IMR-90 (cell line): ENCODE data around the gene HAS3. TPM values are rescaled to one million over a fixed set of nuclear protein-coding genes. Genes with fewer than 3 reads are reported as not detected.

Experiments
- ATAC-seq: fragments of 200-7000 bp; cut with Tn5 transposase; 2 replicates; pipeline ENCODE4 v1.9.1; 2020; ENCODE audit warnings: low read depth, mild to moderate bottlenecking, moderate library complexity
- BruUV-seq: library from RNA; stranded (reverse); fragments of 400-500 nt; replicated peaks from 2 replicates; lab custom pipeline; 2021; lab: Mats Ljungman, UMichigan
- CTCF ChIA-PET: fragments of 300-600 bp; formaldehyde crosslinking; extraction: SDS; loops from one replicate; lab custom pipeline; 2021; ENCODE audit warnings: antibody characterized with exemption; lab: Yijun Ruan, JAX
- POLR2A ChIA-PET: fragments of 300-600 bp; sonication (Branson Sonifier 250); formaldehyde crosslinking; loops from one replicate; lab custom pipeline; 2022; ENCODE audit warnings: antibody characterized with exemption; ENCODE audit not compliant: unreplicated experiment; lab: Charles Lee
- DNase-seq: peaks from one replicate; pipeline ENCODE4 v3.0.0; 2013
- H2AFZ ChIP-seq: replicated peaks from 2 replicates; pipeline ENCODE3; 2013; ENCODE audit warnings: low read length, mild to moderate bottlenecking; ENCODE audit not compliant: poor library complexity
- H2AK5ac ChIP-seq: 2 replicates; pipeline ENCODE4 v1.6.1; 2013; ENCODE audit warnings: low read depth, low read length, inconsistent platforms
- H2AK9ac ChIP-seq: replicated peaks from 2 replicates; pipeline ENCODE3; 2013; ENCODE audit warnings: mild to moderate bottlenecking, low read depth, low read length, moderate library complexity; ENCODE audit not compliant: poor library complexity
- H2BK120ac ChIP-seq: 2 replicates; pipeline ENCODE4 v1.6.1; 2013; ENCODE audit warnings: low read depth, low read length, inconsistent platforms
- H2BK15ac ChIP-seq: 3 replicates; pipeline ENCODE4 v1.6.1; 2013; ENCODE audit warnings: low read depth, low read length, inconsistent platforms
- H2BK20ac ChIP-seq: 2 replicates; pipeline ENCODE4 v1.6.1; 2013; ENCODE audit warnings: low read depth, mild to moderate bottlenecking, inconsistent platforms, low read length, moderate library complexity
- H2BK5ac ChIP-seq: 2 replicates; pipeline ENCODE4 v1.6.1; 2013; ENCODE audit warnings: mild to moderate bottlenecking, low read depth, low read length, inconsistent platforms; ENCODE audit not compliant: poor library complexity, severe bottlenecking
- H3K14ac ChIP-seq: replicated peaks from 2 replicates; pipeline ENCODE4 v1.6.1; 2013; ENCODE audit warnings: low read depth, low read length, inconsistent platforms
- H3K18ac ChIP-seq: 2 replicates; pipeline ENCODE4 v1.6.1; 2013; ENCODE audit warnings: low read depth, low read length, control low read depth
- H3K23ac ChIP-seq: 2 replicates; pipeline ENCODE4 v1.6.1; 2013; ENCODE audit warnings: low read depth, low read length, inconsistent platforms
- H3K27ac ChIP-seq: 2 replicates; pipeline ENCODE4 v1.5.1; 2013; ENCODE audit warnings: mild to moderate bottlenecking, control low read depth, low read length; ENCODE audit not compliant: insufficient read depth
- H3K27me3 ChIP-seq: 2 replicates; pipeline ENCODE4 v1.6.1; 2013; ENCODE audit warnings: low read length; ENCODE audit not compliant: control insufficient read depth, insufficient read depth
- H3K36me3 ChIP-seq: 2 replicates; pipeline ENCODE4 v1.6.1; 2013; ENCODE audit warnings: low read length, mixed read lengths; ENCODE audit not compliant: control insufficient read depth, insufficient read depth
- H3K4ac ChIP-seq: 2 replicates; pipeline ENCODE4 v1.6.1; 2013; ENCODE audit warnings: low read depth, low read length, inconsistent platforms
- H3K4me1 ChIP-seq: 2 replicates; pipeline ENCODE4 v1.6.1; 2013; ENCODE audit warnings: low read length, mixed read lengths; ENCODE audit not compliant: control insufficient read depth, insufficient read depth
- H3K4me2 ChIP-seq: 2 replicates; pipeline ENCODE4 v1.6.1; 2013; ENCODE audit warnings: low read depth, mild to moderate bottlenecking, control low read depth, low read length, moderate library complexity
- H3K4me3 ChIP-seq: 2 replicates; pipeline ENCODE4 v1.5.1; 2013; ENCODE audit warnings: low read depth, mild to moderate bottlenecking, control low read depth, low read length, moderate library complexity; ENCODE audit not compliant: insufficient read depth
- H3K56ac ChIP-seq: 2 replicates; pipeline ENCODE4 v1.6.1; 2013; ENCODE audit warnings: low read length, inconsistent platforms; ENCODE audit not compliant: insufficient read depth; ENCODE audit errors: extremely low read depth
- H3K79me1 ChIP-seq, 2 experiments: 2 replicates each; pipeline ENCODE4 v1.6.1; 2013; ENCODE audit warnings: low read length in 2 of 2, inconsistent platforms in 1 of 2, low read depth in 1 of 2
- H3K9ac ChIP-seq: 2 replicates; pipeline ENCODE4 v1.6.1; 2013; ENCODE audit warnings: low read depth, low read length, control low read depth
- H3K9me1 ChIP-seq: 2 replicates; pipeline ENCODE4 v1.6.1; 2013; ENCODE audit warnings: low read length, inconsistent platforms; ENCODE audit not compliant: insufficient read depth
- H3K9me3 ChIP-seq: 2 replicates; pipeline ENCODE4 v1.6.1; 2013; ENCODE audit warnings: low read length; ENCODE audit not compliant: control insufficient read depth, insufficient read depth
- H4K20me1 ChIP-seq: 2 replicates; pipeline ENCODE4 v1.6.1; 2013; ENCODE audit warnings: low read length, inconsistent platforms; ENCODE audit not compliant: insufficient read depth
- H4K5ac ChIP-seq: 2 replicates; pipeline ENCODE4 v1.6.1; 2013; ENCODE audit warnings: mild to moderate bottlenecking, low read depth, low read length, control low read depth
- H4K8ac ChIP-seq, 2 experiments: 2 replicates each; pipeline ENCODE4 v1.6.1; 2013; ENCODE audit warnings: low read depth in 2 of 2, low read length in 2 of 2, control low read depth in 1 of 2, inconsistent platforms in 1 of 2
- H4K91ac ChIP-seq: 2 replicates; pipeline ENCODE4 v1.6.1; 2013; ENCODE audit warnings: low read depth, low read length, inconsistent platforms; ENCODE audit not compliant: insufficient read depth
- BHLHE40 ChIP-seq: fragments of 150-350 bp; IDR thresholded peaks from 2 replicates; pipeline ENCODE4 v1.6.1; 2016; ENCODE audit warnings: mild to moderate bottlenecking, low read depth, low read length
- CEBPB ChIP-seq: IDR thresholded peaks from 2 replicates; pipeline ENCODE4 v1.6.1; 2012; ENCODE audit warnings: low read depth, low read length, improper control_type of control experiment
- CHD1 ChIP-seq: IDR thresholded peaks from 2 replicates; pipeline ENCODE4 v1.6.1; 2012; ENCODE audit warnings: low read depth, low read length, improper control_type of control experiment
- FOS ChIP-seq: fragments of 150-350 bp; IDR thresholded peaks from 2 replicates; pipeline ENCODE4 v1.6.1; 2016; ENCODE audit warnings: low read depth, low read length
- MAFK ChIP-seq: IDR thresholded peaks from 2 replicates; pipeline ENCODE4 v1.6.1; 2012; ENCODE audit warnings: low read depth, low read length, improper control_type of control experiment
- MAZ ChIP-seq: IDR thresholded peaks from 2 replicates; pipeline ENCODE4 v1.6.1; 2012; ENCODE audit warnings: low read depth, mild to moderate bottlenecking, low read length, improper control_type of control experiment, moderate library complexity, borderline replicate concordance
- MXI1 ChIP-seq: IDR thresholded peaks from 2 replicates; pipeline ENCODE4 v1.6.1; 2012; ENCODE audit warnings: low read depth, mild to moderate bottlenecking, low read length, moderate library complexity, borderline replicate concordance
- NFE2L2 ChIP-seq: fragments of 150-350 bp; IDR thresholded peaks from 2 replicates; pipeline ENCODE4 v1.6.1; 2016; ENCODE audit warnings: low read depth, mild to moderate bottlenecking, low read length
- POLR2A ChIP-seq: IDR thresholded peaks from 2 replicates; pipeline ENCODE4 v1.6.1; 2012; ENCODE audit warnings: mild to moderate bottlenecking, low read depth, low read length
- RAD21 ChIP-seq: IDR thresholded peaks from 2 replicates; pipeline ENCODE4 v1.6.1; 2012; ENCODE audit warnings: low read length, improper control_type of control experiment
- RCOR1 ChIP-seq: IDR thresholded peaks from 2 replicates; pipeline ENCODE4 v1.6.1; 2012; ENCODE audit warnings: mild to moderate bottlenecking, low read length, improper control_type of control experiment; ENCODE audit not compliant: insufficient replicate concordance
- RFX5 ChIP-seq: IDR thresholded peaks from 2 replicates; pipeline ENCODE4 v1.8.0; 2012; ENCODE audit warnings: low read depth, mild to moderate bottlenecking, low read length, moderate library complexity
- SMC3 ChIP-seq: fragments of 150-350 bp; IDR thresholded peaks from 2 replicates; pipeline ENCODE4 v1.6.1; 2016; ENCODE audit warnings: low read depth, mild to moderate bottlenecking, antibody characterized with exemption, low read length, moderate library complexity
- WGBS, 2 experiments: methylation state at CpG; one replicate each; pipeline versions ENCODE4 v1.1.5 to v1.1.7; 2013; ENCODE audit warnings: missing lambda C conversion rate in 2 of 2; ENCODE audit not compliant: insufficient read length in 1 of 2; ENCODE audit errors: extremely low coverage in 2 of 2; 5-methylcytosine and 5-hydroxymethylcytosine counted together
- dilution Hi-C: fragments of 300-500 bp; cut with HindIII; formaldehyde crosslinking; loops from one replicate; pipeline ENCODE4 v1.14.3; 2018; ENCODE audit warnings: low sequenced_read_pairs; ENCODE audit not compliant: unreplicated experiment
- in situ Hi-C: fragments of 300-500 bp; cut with MboI; formaldehyde crosslinking; loops from 3 replicates; pipeline ENCODE4 v1.14.3; 2019; ENCODE audit warnings: low sequenced_read_pairs, inconsistent platforms, mixed read lengths
- intact Hi-C: fragments of 100-400 bp; cut with micrococcal nuclease; formaldehyde crosslinking; loops from 2 replicates; pipeline ENCODE4 v1.10.0; 2022
- polyA plus RNA-seq, 3 experiments: library from polyadenylated mRNA; depleted of rRNA; stranded (reverse); fragments of >200 nt; gene quantifications; 2 replicates each; pipeline ENCODE4 v1.2.3, GENCODE V29; 2012; ENCODE audit warnings: low replicate concordance in 1 of 3
- total RNA-seq: library from RNA; depleted of rRNA; stranded (reverse); fragments of >200 nt; gene quantifications from 2 replicates; pipeline ENCODE4 v1.2.3, GENCODE V29; 2012
- TF ChIP-seq, protein P1 (sequence below): fragments of 150-350 bp; IDR thresholded peaks from 2 replicates; pipeline ENCODE4 v1.6.1; 2017; ENCODE audit warnings: mild to moderate bottlenecking, antibody characterized with exemption, low read length, low read depth
- TF ChIP-seq, protein P2 (sequence below): conservative IDR thresholded peaks from 2 replicates; pipeline ENCODE4 v1.5.1; 2012; ENCODE audit warnings: mild to moderate bottlenecking, low read depth, low read length, improper control_type of control experiment
- TF ChIP-seq, protein P3 (sequence below): fragments of 150-350 bp; IDR thresholded peaks from 2 replicates; pipeline ENCODE4 v1.6.1; 2016; ENCODE audit warnings: low read depth, mild to moderate bottlenecking, low read length, moderate library complexity, borderline replicate concordance

The HAS3 gene
- total and polyA plus RNA-seq, 2 of the 4 experiments (the other 2 are of a cell fraction) = 0.36 to 0.97 TPM

DNA sequence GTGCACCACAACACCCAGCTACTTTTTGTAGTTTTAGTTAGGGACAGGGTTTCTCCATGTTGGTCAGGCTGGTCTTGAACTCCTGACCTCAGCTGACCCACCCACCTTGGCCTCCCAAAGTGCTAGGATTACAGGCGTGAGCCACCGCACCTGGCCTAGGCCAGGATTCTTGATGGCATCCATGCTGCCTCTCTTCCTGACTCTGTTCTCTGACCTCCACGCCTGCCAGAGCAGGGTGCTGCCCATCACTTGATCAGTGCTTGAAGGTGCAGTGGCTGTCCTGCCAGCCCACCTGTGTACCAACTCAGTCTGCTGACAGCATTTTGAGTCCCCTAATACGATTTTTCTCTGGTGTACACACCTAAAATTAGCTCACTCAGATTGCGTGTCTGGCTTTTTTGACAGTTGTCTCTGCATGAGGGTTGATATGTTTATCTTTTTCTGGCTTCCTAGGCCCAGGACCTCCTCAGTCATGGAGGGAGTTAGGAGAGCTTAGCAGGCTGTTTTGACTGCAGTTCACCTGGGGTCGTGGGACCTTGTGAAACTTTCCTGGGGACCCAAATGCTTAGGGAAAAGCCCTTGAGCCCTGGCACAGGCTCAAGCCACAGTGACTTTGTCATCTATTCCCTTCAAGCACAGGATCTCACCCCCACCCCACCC lies 5.9 kb downstream of the HAS3 start:
- DNase-seq (no peak), ATAC-seq (no peak)
- Histone ChIP-seq H2BK120ac (no peak overlapping the region), H2BK5ac (no peak overlapping the region), H3K23ac (no peak overlapping the region), H3K79me1 (peaks cover 0 to 30% of the 10 kb centered on the region in 2 experiments; a peak in 2 of 4 replicates), H3K56ac (no peak overlapping the region), H3K27me3 (no peaks in the 10 kb centered on the region), H3K27ac (no peak overlapping the region), H3K4me3 (no peak overlapping the region), H3K4me2 (no peak overlapping the region), H3K9me3 (no peaks in the 10 kb centered on the region), H2AK9ac (no peak overlapping the region), H4K91ac (no peak overlapping the region), H2AFZ (no peak overlapping the region), H2AK5ac (no peak overlapping the region), H2BK20ac (no peak overlapping the region), H3K4me1 (no peaks in the 10 kb centered on the region), H3K9ac (no peak overlapping the region), H3K4ac (no peak overlapping the region), H4K20me1 (peaks cover 32% of the 10 kb centered on the region), H3K18ac (no peak overlapping the region), H4K8ac (no peak overlapping the region), H3K36me3 (peaks cover 25% of the 10 kb centered on the region), H4K5ac (no peak overlapping the region), H2BK15ac (no peak overlapping the region), H3K14ac (no peak overlapping the region), H3K9me1 (peaks cover 5% of the 10 kb centered on the region; the same call in 1 of the 2 replicates)
- WGBS, 2 experiments = 100% methylated on average over 1 of the region's 6 CpGs; no CpG with 5 or more reads in 1 of the 2 experiments
- TF ChIP-seq CEBPB = no peak
- TF ChIP-seq SMC3 = no peak
- TF ChIP-seq NFE2L2 = no peak
- no peak for TF ChIP-seq POLR2A
- TF ChIP-seq, protein P1, sequence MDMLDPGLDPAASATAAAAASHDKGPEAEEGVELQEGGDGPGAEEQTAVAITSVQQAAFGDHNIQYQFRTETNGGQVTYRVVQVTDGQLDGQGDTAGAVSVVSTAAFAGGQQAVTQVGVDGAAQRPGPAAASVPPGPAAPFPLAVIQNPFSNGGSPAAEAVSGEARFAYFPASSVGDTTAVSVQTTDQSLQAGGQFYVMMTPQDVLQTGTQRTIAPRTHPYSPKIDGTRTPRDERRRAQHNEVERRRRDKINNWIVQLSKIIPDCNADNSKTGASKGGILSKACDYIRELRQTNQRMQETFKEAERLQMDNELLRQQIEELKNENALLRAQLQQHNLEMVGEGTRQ = no peak
- TF ChIP-seq MXI1 = no peak
- no peak for TF ChIP-seq RAD21
- TF ChIP-seq FOS = no peak
- TF ChIP-seq RCOR1 = no peak
- TF ChIP-seq BHLHE40 = no peak
- no peak for TF ChIP-seq MAZ
- TF ChIP-seq RFX5 = no peak
- TF ChIP-seq MAFK = no peak
- TF ChIP-seq CHD1 = no peak
- TF ChIP-seq, protein P2, sequence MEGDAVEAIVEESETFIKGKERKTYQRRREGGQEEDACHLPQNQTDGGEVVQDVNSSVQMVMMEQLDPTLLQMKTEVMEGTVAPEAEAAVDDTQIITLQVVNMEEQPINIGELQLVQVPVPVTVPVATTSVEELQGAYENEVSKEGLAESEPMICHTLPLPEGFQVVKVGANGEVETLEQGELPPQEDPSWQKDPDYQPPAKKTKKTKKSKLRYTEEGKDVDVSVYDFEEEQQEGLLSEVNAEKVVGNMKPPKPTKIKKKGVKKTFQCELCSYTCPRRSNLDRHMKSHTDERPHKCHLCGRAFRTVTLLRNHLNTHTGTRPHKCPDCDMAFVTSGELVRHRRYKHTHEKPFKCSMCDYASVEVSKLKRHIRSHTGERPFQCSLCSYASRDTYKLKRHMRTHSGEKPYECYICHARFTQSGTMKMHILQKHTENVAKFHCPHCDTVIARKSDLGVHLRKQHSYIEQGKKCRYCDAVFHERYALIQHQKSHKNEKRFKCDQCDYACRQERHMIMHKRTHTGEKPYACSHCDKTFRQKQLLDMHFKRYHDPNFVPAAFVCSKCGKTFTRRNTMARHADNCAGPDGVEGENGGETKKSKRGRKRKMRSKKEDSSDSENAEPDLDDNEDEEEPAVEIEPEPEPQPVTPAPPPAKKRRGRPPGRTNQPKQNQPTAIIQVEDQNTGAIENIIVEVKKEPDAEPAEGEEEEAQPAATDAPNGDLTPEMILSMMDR = no peak
- TF ChIP-seq, protein P3, sequence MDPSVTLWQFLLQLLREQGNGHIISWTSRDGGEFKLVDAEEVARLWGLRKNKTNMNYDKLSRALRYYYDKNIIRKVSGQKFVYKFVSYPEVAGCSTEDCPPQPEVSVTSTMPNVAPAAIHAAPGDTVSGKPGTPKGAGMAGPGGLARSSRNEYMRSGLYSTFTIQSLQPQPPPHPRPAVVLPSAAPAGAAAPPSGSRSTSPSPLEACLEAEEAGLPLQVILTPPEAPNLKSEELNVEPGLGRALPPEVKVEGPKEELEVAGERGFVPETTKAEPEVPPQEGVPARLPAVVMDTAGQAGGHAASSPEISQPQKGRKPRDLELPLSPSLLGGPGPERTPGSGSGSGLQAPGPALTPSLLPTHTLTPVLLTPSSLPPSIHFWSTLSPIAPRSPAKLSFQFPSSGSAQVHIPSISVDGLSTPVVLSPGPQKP = no peak
- in situ Hi-C loops (loop anchor here (10.0 kb wide), 2 partner anchors 137 to 407 kb away; no protein-coding TSS in a partner anchor), intact Hi-C loops (no loop called here), dilution Hi-C loops (no loop called here)
- no TSS peak for BruUV-seq
- ChIA-PET CTCF (no interaction called here), POLR2A (interaction anchor here (0.7 kb wide), 1 partner anchor 190 kb away, joined by 4 read pairs; no protein-coding TSS in a partner anchor)
